Retinal pigment epithelial cell (primary cell): ENCODE measurements around the gene PPP1R7.

Source experiments
- DNase-seq: peaks from one replicate; pipeline ENCODE4 v3.0.0-alpha.2; 2010; ENCODE audit warnings: low read depth
- H3K4me3 ChIP-seq: 2 replicates; pipeline ENCODE4 v1.5.1; 2011; ENCODE audit warnings: mild to moderate bottlenecking, low read length, control low read depth, moderate library complexity
- CTCF ChIP-seq: conservative IDR thresholded peaks from 2 replicates; pipeline ENCODE4 v1.5.1; 2011; ENCODE audit warnings: low read depth, low read length, control low read depth, inconsistent platforms

PPP1R7 gene

GRCh38 chr2:241129086-241129871, 21.0 kb upstream of the PPP1R7 start:
- no peak for TF ChIP-seq CTCF
- H3K4me3 ChIP-seq, result no peak overlapping the region
- no peak for DNase-seq

GRCh38 chr2:241130316-241130715, 20.0 kb upstream of the PPP1R7 start:
- no peak for TF ChIP-seq CTCF
- no peak for DNase-seq
- H3K4me3 ChIP-seq, result no peak overlapping the region

GRCh38 chr2:241131531-241131930, 18.7 kb upstream of the PPP1R7 start:
- no peak for TF ChIP-seq CTCF
- no peak overlapping the region for H3K4me3 ChIP-seq
- DNase-seq, result no peak

GRCh38 chr2:241132538-241133435, 17.5 kb upstream of the PPP1R7 start:
- H3K4me3 ChIP-seq, result no peak overlapping the region
- TF ChIP-seq CTCF, result no peak
- DNase-seq, result no peak

GRCh38 chr2:241133436-241133820, 16.8 kb upstream of the PPP1R7 start:
- no peak overlapping the region for H3K4me3 ChIP-seq
- no peak for DNase-seq
- TF ChIP-seq CTCF, result no peak

- DNase-seq, result no peak
- H3K4me3 ChIP-seq, result no peak overlapping the region
- TF ChIP-seq CTCF, result no peak
Observed at GRCh38 chr2:241134711-241135110, 15.6 kb upstream of the PPP1R7 start.
